ENCODE measurements around the gene NSL1.

- TF ChIP-seq CTCF (IDR thresholded peaks at IDR 0.05), result no peak
- no peak for TF ChIP-seq EP300 (IDR thresholded peaks at IDR 0.05)
Measured at GRCh38 chr1:212678456-212679410, 112.8 kb downstream of the NSL1 start.

Data from suprapubic skin (tissue), 3 donors.